Measurements from ENCODE around the gene TMIGD3. TPM values are rescaled to one million over a fixed set of nuclear protein-coding genes. Genes with fewer than 3 reads are reported as not detected.

TMIGD3 gene
- total RNA-seq, 1 donor from 2014 or later, result 9.0 TPM

GRCh38 chr1:111446546-111446945 lies 56.9 kb downstream of the TMIGD3 start:
- no peak for ATAC-seq
- intact Hi-C loops (cut with DNase I), result no loop called here
- no peak for TF ChIP-seq CTCF (IDR thresholded peaks at IDR 0.05)
- H3K36me3 ChIP-seq, result peaks cover 52% of the 10 kb centered on the region
- no peaks in the 10 kb centered on the region for H3K9me3 ChIP-seq
- DNase-seq, result no peak
- H3K27me3 ChIP-seq (ENCODE audit: low read depth), result no peaks in the 10 kb centered on the region
- no peak overlapping the region for H3K4me3 ChIP-seq
- peaks cover 39% of the 10 kb centered on the region for H3K4me1 ChIP-seq
- no peak overlapping the region for H3K27ac ChIP-seq

GRCh38 chr1:111444031-111444430 lies 59.4 kb downstream of the TMIGD3 start:
- DNase-seq (no peak), ATAC-seq (no peak)
- intact Hi-C loops (cut with DNase I), result no loop called here
- Histone ChIP-seq H3K27me3 (ENCODE audit: low read depth) (no peaks in the 10 kb centered on the region), H3K36me3 (peaks cover 77% of the 10 kb centered on the region), H3K4me3 (no peak overlapping the region), H3K4me1 (peaks cover 23% of the 10 kb centered on the region), H3K9me3 (no peaks in the 10 kb centered on the region), H3K27ac (no peak overlapping the region)
- no peak for TF ChIP-seq CTCF (IDR thresholded peaks at IDR 0.05)

GRCh38 chr1:111442457-111442856 lies 61.0 kb downstream of the TMIGD3 start:
- ATAC-seq, result no peak
- Histone ChIP-seq H3K27ac (no peak overlapping the region), H3K4me3 (no peak overlapping the region), H3K4me1 (peaks cover 12% of the 10 kb centered on the region), H3K9me3 (no peaks in the 10 kb centered on the region), H3K27me3 (ENCODE audit: low read depth) (no peaks in the 10 kb centered on the region), H3K36me3 (peaks cover 93% of the 10 kb centered on the region)
- intact Hi-C loops (cut with DNase I), result no loop called here
- no peak for TF ChIP-seq CTCF (IDR thresholded peaks at IDR 0.05)
- no peak for DNase-seq

GRCh38 chr1:111441573-111442192 lies 61.8 kb downstream of the TMIGD3 start:
- H3K27me3 ChIP-seq (ENCODE audit: low read depth), result no peaks in the 10 kb centered on the region
- no peaks in the 10 kb centered on the region for H3K9me3 ChIP-seq
- DNase-seq (no peak), ATAC-seq (peak; percentile 45 to 46)
- H3K36me3 ChIP-seq, result peaks cover 93% of the 10 kb centered on the region
- H3K27ac ChIP-seq, result no peak overlapping the region
- TF ChIP-seq CTCF (IDR thresholded peaks at IDR 0.05), result peak; percentile 35
- H3K4me1 ChIP-seq, result peaks cover 4% of the 10 kb centered on the region
- no peak overlapping the region for H3K4me3 ChIP-seq
- intact Hi-C loops (cut with DNase I), result no loop called here

GRCh38 chr1:111439461-111440351 lies 63.7 kb downstream of the TMIGD3 start:
- H3K9me3 ChIP-seq, result no peaks in the 10 kb centered on the region
- ATAC-seq (no peak), DNase-seq (no peak)
- no peaks in the 10 kb centered on the region for H3K27me3 ChIP-seq (ENCODE audit: low read depth)
- no peak overlapping the region for H3K4me3 ChIP-seq
- no peak for TF ChIP-seq CTCF (IDR thresholded peaks at IDR 0.05)
- no peak overlapping the region for H3K27ac ChIP-seq
- peaks cover 73% of the 10 kb centered on the region for H3K36me3 ChIP-seq
- intact Hi-C loops (cut with DNase I), result no loop called here
- no peaks in the 10 kb centered on the region for H3K4me1 ChIP-seq

Data from lower lobe of right lung (tissue), 2 donors.